Measurements from ENCODE around the gene METTL21A.
"Not testable (repeated sequence)": the region's sequence is repeated elsewhere in the genome, so short reads cannot be mapped to it uniquely, and the experiment has no call there.

The METTL21A gene

GRCh38 chr2:207640160-207640559 is 15.0 kb upstream of the METTL21A start:
- in situ Hi-C loops (cut with HindIII; ENCODE audit: low pct_unique_long_range_greater_than_20kb, low sequenced_read_pairs): no loop called here
- no peak for TF ChIP-seq JUND (IDR thresholded peaks at IDR 0.05; ENCODE audit: low read depth)
- DNase-seq (ENCODE audit: low read depth in 1 of 2, low spot score in 1 of 2): peak in 1 of 2 experiments; percentile 16

- DNase-seq (ENCODE audit: low read depth in 1 of 2, low spot score in 1 of 2); in situ Hi-C loops (cut with HindIII; ENCODE audit: low pct_unique_long_range_greater_than_20kb, low sequenced_read_pairs): not testable (repeated sequence)
Measured at GRCh38 chr2:207639288-207639687, 14.1 kb upstream of the METTL21A start.

- no peak for DNase-seq (ENCODE audit: low read depth in 1 of 2, low spot score in 1 of 2)
- in situ Hi-C loops (cut with HindIII; ENCODE audit: low pct_unique_long_range_greater_than_20kb, low sequenced_read_pairs): no loop called here
Measured at GRCh38 chr2:207635468-207636200, 10.4 kb upstream of the METTL21A start.

GRCh38 chr2:207633686-207634085 is 8.5 kb upstream of the METTL21A start:
- no peak for TF ChIP-seq JUND (IDR thresholded peaks at IDR 0.05; ENCODE audit: low read depth)
- no peak for DNase-seq (ENCODE audit: low read depth in 1 of 2, low spot score in 1 of 2)
- in situ Hi-C loops (cut with HindIII; ENCODE audit: low pct_unique_long_range_greater_than_20kb, low sequenced_read_pairs): no loop called here

More at GRCh38 chr2:207635468-207636200, 10.4 kb upstream of the METTL21A start:
- no peak for TF ChIP-seq JUND (IDR thresholded peaks at IDR 0.05; ENCODE audit: low read depth)

- in situ Hi-C loops (cut with HindIII; ENCODE audit: low pct_unique_long_range_greater_than_20kb, low sequenced_read_pairs): no loop called here
- TF ChIP-seq JUND (IDR thresholded peaks at IDR 0.05; ENCODE audit: low read depth): no peak
- DNase-seq (ENCODE audit: low read depth in 1 of 2, low spot score in 1 of 2): peak in 1 of 2 experiments; percentile 36
Measured at GRCh38 chr2:207632575-207633493, 7.6 kb upstream of the METTL21A start.

- in situ Hi-C loops (cut with HindIII; ENCODE audit: low pct_unique_long_range_greater_than_20kb, low sequenced_read_pairs): no loop called here
- DNase-seq (ENCODE audit: low read depth in 1 of 2, low spot score in 1 of 2): no peak
- TF ChIP-seq JUND (IDR thresholded peaks at IDR 0.05; ENCODE audit: low read depth): no peak
Measured at GRCh38 chr2:207630491-207630890, 5.3 kb upstream of the METTL21A start.

GRCh38 chr2:207629553-207629952 is 4.4 kb upstream of the METTL21A start:
- in situ Hi-C loops (cut with HindIII; ENCODE audit: low pct_unique_long_range_greater_than_20kb, low sequenced_read_pairs): no loop called here
- no peak for DNase-seq (ENCODE audit: low read depth in 1 of 2, low spot score in 1 of 2)
- TF ChIP-seq JUND (IDR thresholded peaks at IDR 0.05; ENCODE audit: low read depth): no peak

GRCh38 chr2:207624185-207625013 is 795 bp downstream of the METTL21A start:
- peak; percentile 13 to 48 for DNase-seq (ENCODE audit: low read depth in 1 of 2, low spot score in 1 of 2)
- TF ChIP-seq JUND (IDR thresholded peaks at IDR 0.05; ENCODE audit: low read depth): no peak
- in situ Hi-C loops (cut with HindIII; ENCODE audit: low pct_unique_long_range_greater_than_20kb, low sequenced_read_pairs): no loop called here

- TF ChIP-seq JUND (IDR thresholded peaks at IDR 0.05; ENCODE audit: low read depth): no peak
- in situ Hi-C loops (cut with HindIII; ENCODE audit: low pct_unique_long_range_greater_than_20kb, low sequenced_read_pairs): no loop called here
- no peak for DNase-seq (ENCODE audit: low read depth in 1 of 2, low spot score in 1 of 2)
Measured at GRCh38 chr2:207621501-207622039, 3.6 kb downstream of the METTL21A start.

- DNase-seq (ENCODE audit: low read depth in 1 of 2, low spot score in 1 of 2): no peak
- TF ChIP-seq JUND (IDR thresholded peaks at IDR 0.05; ENCODE audit: low read depth): no peak
- in situ Hi-C loops (cut with HindIII; ENCODE audit: low pct_unique_long_range_greater_than_20kb, low sequenced_read_pairs): no loop called here
Measured at GRCh38 chr2:207619764-207620203, 5.4 kb downstream of the METTL21A start.

- TF ChIP-seq JUND (IDR thresholded peaks at IDR 0.05; ENCODE audit: low read depth): no peak
- no peak for DNase-seq (ENCODE audit: low read depth in 1 of 2, low spot score in 1 of 2)
- in situ Hi-C loops (cut with HindIII; ENCODE audit: low pct_unique_long_range_greater_than_20kb, low sequenced_read_pairs): no loop called here
Measured at GRCh38 chr2:207617011-207617671, 8.1 kb downstream of the METTL21A start.
